Activated T-cell treated with anti-CD3 and anti-CD28 coated beads, Interleukin-2, amount 50 U/mL, for 72 hours (primary cell): ENCODE measurements around the gene VOPP1. TPM values are rescaled to one million over a fixed set of nuclear protein-coding genes. Genes with fewer than 3 reads are reported as not detected.

Source experiments
- ATAC-seq, 2 donors: fragments of 150-1000 bp; cut with Tn5 transposase; replicated peaks in 1 of 2; 2 replicates each; pipeline ENCODE4 v1.10.0; 2021; ENCODE audit warnings: moderate library complexity in 2 of 2, mild to moderate bottlenecking in 1 of 2
- DNase-seq, 2 donors: peaks; one replicate each; pipeline ENCODE4 v3.0.0; 2021 to 2022; ENCODE audit warnings: mixed read lengths in 1 of 2
- H3K27ac Mint-ChIP-seq: one replicate; pipeline ENCODE4 v1.8.0; 2022; ENCODE audit warnings: mild to moderate bottlenecking, moderate library complexity, mixed read lengths
- H3K27me3 Mint-ChIP-seq: one replicate; pipeline ENCODE4 v1.8.0; 2022; ENCODE audit warnings: low read depth, mixed read lengths
- H3K36me3 Mint-ChIP-seq, 2 donors: one replicate each; pipeline ENCODE4 v1.8.0; 2022; ENCODE audit warnings: mixed read lengths in 2 of 2, mild to moderate bottlenecking in 1 of 2; ENCODE audit not compliant: insufficient read depth in 2 of 2
- H3K4me1 Mint-ChIP-seq: one replicate; pipeline ENCODE4 v1.8.0; 2022; ENCODE audit warnings: low read depth, mixed read lengths
- H3K4me3 Mint-ChIP-seq, 2 donors: one replicate each; pipeline ENCODE4 v1.8.0; 2022; ENCODE audit warnings: mild to moderate bottlenecking in 2 of 2, mixed read lengths in 2 of 2, moderate library complexity in 2 of 2
- H3K9me3 Mint-ChIP-seq, 2 donors: one replicate each; pipeline ENCODE4 v1.8.0; 2022; ENCODE audit warnings: mixed read lengths in 2 of 2
- total RNA-seq, 2 donors: library from RNA; stranded (reverse); gene quantifications; one replicate each; pipeline ENCODE4 v1.2.3, GENCODE V29; 2022

The VOPP1 gene
- total RNA-seq, 2 donors from 2014 or later: 90.8 to 91.1 TPM

DNA sequence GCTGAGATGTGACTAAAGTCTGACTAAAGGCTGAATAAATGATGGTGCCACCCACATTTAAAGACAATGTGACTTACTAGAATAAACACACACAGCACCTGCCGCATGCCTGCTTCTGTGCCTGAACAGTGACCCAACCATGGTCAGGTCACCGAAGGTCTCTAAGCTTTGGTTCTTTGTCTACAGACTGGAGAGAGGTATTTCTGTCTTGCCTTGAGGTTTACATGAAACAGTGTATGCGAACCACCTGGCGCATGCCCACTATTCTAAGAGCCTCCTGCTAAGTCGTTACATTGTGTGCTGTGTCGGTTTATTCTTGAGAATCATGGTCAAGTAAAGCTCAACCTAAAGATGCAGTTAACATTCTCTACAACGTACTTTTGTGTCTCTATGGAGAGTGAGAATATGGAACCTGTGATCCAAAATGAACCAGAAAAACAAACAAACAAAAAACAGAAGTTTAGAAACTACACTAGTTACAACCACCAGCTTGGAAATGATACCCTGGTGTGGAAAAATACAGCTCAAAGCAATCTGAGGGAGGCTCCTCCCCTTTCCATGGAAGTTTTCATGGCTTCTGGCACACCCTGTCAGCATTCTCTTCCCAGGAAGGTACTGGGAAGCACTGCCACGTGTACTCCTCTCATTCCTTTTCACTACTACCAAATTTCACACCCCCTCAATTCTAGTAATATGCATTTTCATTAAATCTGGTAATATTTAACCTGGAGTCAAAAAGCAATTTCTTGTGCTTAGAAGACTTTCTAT is 40.0 kb downstream of the VOPP1 start:
- Mint-ChIP-seq H3K4me3 (peak overlapping the region; percentile 68 to 85), H3K4me1 (peaks cover 82% of the 10 kb centered on the region), H3K36me3 (peaks cover 0 to 8% of the 10 kb centered on the region in 2 donors), H3K9me3 (no peaks in the 10 kb centered on the region), H3K27me3 (no peaks in the 10 kb centered on the region), H3K27ac (peak overlapping the region; percentile 91)
- DNase-seq: peak; percentile 46 to 60
- peak; percentile 14 to 18 for ATAC-seq

DNA sequence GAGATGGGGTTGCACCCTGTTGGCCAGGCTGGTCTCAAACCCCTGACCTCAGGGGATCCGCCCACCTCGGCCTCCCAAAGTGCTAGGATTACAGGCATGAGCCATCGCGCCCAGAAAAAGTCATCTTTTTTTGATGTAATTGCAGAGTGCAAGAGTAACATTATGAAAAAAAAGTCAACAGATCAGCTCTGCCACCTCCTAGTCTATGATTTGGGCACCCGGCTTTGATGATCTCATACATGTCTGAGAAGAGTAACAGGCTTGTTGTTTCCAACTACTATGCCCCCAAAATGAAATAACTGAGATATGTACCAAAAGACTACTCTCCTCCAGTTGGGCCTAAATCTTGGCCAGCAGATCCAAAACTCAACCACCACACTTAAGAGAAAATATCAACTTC is 40.8 kb downstream of the VOPP1 start:
- H3K4me1 Mint-ChIP-seq: peaks cover 81% of the 10 kb centered on the region
- no peaks in the 10 kb centered on the region for H3K27me3 Mint-ChIP-seq
- ATAC-seq (no peak), DNase-seq (peak in 1 of 2 donors; percentile 34)
- peaks cover 0 to 8% of the 10 kb centered on the region in 2 donors for H3K36me3 Mint-ChIP-seq
- H3K9me3 Mint-ChIP-seq: no peaks in the 10 kb centered on the region
- H3K4me3 Mint-ChIP-seq: peak overlapping the region; percentile 68 to 85
- H3K27ac Mint-ChIP-seq: peak overlapping the region; percentile 91

DNA sequence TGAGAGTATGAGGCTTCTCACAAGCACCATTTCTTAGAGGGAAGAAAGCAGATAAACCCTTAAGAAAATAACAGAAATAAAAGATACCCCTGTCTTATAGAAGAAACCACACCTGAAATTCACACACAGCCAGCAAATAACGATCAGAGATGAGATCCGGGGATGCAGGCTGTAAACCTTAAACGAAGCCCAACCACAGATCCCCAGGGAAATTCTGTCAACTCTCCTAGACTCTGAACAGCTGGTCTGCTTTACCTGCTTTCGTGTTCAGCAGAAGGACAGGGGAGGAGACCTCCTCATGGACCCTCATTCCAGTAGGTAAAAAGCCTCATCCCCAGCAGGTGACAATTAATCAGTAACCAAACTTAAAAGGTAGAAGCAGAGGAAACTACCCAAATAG is 45.0 kb downstream of the VOPP1 start:
- Mint-ChIP-seq H3K9me3 (no peaks in the 10 kb centered on the region), H3K27me3 (no peaks in the 10 kb centered on the region), H3K4me1 (peaks cover 66% of the 10 kb centered on the region), H3K4me3 (no peak overlapping the region), H3K36me3 (peaks cover 0 to 12% of the 10 kb centered on the region in 2 donors), H3K27ac (no peak overlapping the region)
- DNase-seq (no peak), ATAC-seq (no peak)

DNA sequence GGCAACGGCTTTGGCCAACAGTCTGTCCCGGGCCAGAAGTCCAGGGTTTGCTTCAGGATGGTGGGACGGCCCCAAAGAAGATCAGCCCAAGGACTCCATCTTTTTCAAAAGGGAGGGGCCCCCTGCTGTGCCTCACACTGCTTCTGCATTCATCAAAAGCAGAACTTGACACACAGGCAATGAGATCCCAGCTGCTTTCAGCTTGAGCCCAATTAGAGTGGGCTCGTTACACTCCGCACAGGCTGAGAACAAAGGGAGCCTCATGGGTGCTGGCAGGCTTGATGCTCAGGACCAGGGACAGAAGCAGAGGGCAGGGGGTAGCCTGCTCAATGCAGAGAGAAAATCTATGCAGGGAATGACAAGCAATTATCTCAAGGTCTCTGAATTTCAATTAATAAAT is 45.5 kb downstream of the VOPP1 start:
- DNase-seq (no peak), ATAC-seq (no peak)
- H3K36me3 Mint-ChIP-seq: peaks cover 0 to 11% of the 10 kb centered on the region in 2 donors
- H3K9me3 Mint-ChIP-seq: no peaks in the 10 kb centered on the region
- H3K27me3 Mint-ChIP-seq: no peaks in the 10 kb centered on the region
- no peak overlapping the region for H3K4me3 Mint-ChIP-seq
- no peak overlapping the region for H3K27ac Mint-ChIP-seq
- H3K4me1 Mint-ChIP-seq: peaks cover 61% of the 10 kb centered on the region

DNA sequence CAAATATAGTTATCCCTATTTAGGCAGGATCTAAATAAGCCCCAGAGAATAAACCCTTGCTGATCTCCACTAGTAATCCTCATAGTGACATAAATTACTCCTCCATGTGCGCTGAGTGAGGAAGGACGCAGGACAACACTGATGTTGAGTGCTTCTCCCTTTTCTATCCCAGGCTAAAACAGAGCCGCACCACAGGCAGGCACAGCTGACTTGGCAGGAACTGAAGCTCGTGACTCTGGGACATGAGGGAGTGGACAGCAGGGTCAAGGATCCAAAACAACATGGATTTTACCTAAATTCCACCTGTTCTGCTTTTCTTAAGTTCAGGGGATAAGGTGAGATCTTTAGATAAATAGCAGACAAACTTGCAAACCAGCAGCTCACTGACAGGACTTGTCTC is 46.0 kb downstream of the VOPP1 start:
- peaks cover 60% of the 10 kb centered on the region for H3K4me1 Mint-ChIP-seq
- DNase-seq: no peak
- no peaks in the 10 kb centered on the region for H3K9me3 Mint-ChIP-seq
- no peak overlapping the region for H3K4me3 Mint-ChIP-seq
- no peak for ATAC-seq
- no peak overlapping the region for H3K27ac Mint-ChIP-seq
- no peaks in the 10 kb centered on the region for H3K27me3 Mint-ChIP-seq
- peaks cover 0 to 7% of the 10 kb centered on the region in 2 donors for H3K36me3 Mint-ChIP-seq

DNA sequence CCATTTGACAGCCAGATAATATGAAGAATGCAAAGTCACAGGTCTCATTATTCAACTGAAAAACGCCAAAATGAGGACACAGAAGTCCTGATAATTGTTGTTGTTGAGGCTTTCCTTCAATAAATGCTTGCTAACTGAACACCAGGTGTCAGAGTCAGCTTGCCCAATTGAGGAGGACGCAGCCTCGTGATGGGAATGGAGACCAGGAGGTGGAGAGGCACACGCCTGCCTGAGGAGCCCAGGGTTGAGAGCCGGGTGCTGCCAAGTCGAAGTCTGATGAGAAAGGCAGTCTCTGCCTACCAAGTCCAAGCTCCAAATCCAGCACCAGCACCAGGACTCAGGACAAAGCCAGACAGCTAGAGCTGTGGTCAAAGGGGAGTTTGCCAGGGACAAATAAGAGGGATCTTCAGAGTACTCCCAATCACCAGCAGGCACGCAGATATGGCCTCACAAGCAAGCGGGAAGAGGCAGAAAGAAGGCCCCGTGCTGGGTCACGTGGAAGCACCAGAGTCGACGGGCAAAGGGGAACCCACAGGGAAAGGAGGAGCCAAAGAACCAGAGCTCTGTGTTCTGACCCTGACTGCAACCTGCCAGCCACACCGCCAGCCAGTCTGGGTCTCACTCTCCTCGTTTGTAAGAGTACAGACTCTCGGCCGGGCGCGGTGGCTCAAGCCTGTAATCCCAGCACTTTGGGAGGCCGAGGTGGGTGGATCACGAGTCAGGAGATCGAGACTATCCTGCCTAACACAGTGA is 47.6 kb downstream of the VOPP1 start:
- Mint-ChIP-seq H3K4me1 (peaks cover 60% of the 10 kb centered on the region), H3K4me3 (peak overlapping the region in 1 of 2 donors; percentile 62), H3K27ac (peak overlapping the region; percentile 13)

DNA sequence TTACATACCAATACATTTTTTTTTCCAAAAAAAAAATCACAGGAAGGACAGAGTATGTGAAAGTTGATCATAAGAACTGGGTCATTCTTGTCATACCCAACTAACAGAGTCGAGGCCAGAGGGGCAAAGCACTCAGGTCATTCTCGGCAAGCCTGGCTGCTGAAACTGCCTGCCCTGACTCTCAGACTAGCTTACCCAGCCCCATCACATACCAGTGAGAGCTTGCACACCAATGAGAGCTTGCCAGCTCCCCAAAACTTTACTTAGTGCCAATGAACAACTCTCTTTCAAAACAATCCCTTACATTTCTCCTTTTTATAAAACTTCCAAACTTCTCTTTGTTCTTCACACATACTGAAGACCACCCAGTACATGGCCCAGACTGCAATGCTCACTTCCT is 48.9 kb downstream of the VOPP1 start:
- H3K9me3 Mint-ChIP-seq: no peaks in the 10 kb centered on the region
- H3K27me3 Mint-ChIP-seq: no peaks in the 10 kb centered on the region
- ATAC-seq: no peak
- peaks cover 5 to 17% of the 10 kb centered on the region in 2 donors for H3K36me3 Mint-ChIP-seq
- H3K4me1 Mint-ChIP-seq: peaks cover 69% of the 10 kb centered on the region
- H3K27ac Mint-ChIP-seq: peak overlapping the region; percentile 54
- peak overlapping the region in 1 of 2 donors; percentile 37 for H3K4me3 Mint-ChIP-seq
- no peak for DNase-seq

More for the DNA sequence above, 47.6 kb downstream of the VOPP1 start:
- DNase-seq: no peak
- peaks cover 0 to 9% of the 10 kb centered on the region in 2 donors for H3K36me3 Mint-ChIP-seq
- ATAC-seq: no peak
- H3K27me3 Mint-ChIP-seq: no peaks in the 10 kb centered on the region
- no peaks in the 10 kb centered on the region for H3K9me3 Mint-ChIP-seq

DNA sequence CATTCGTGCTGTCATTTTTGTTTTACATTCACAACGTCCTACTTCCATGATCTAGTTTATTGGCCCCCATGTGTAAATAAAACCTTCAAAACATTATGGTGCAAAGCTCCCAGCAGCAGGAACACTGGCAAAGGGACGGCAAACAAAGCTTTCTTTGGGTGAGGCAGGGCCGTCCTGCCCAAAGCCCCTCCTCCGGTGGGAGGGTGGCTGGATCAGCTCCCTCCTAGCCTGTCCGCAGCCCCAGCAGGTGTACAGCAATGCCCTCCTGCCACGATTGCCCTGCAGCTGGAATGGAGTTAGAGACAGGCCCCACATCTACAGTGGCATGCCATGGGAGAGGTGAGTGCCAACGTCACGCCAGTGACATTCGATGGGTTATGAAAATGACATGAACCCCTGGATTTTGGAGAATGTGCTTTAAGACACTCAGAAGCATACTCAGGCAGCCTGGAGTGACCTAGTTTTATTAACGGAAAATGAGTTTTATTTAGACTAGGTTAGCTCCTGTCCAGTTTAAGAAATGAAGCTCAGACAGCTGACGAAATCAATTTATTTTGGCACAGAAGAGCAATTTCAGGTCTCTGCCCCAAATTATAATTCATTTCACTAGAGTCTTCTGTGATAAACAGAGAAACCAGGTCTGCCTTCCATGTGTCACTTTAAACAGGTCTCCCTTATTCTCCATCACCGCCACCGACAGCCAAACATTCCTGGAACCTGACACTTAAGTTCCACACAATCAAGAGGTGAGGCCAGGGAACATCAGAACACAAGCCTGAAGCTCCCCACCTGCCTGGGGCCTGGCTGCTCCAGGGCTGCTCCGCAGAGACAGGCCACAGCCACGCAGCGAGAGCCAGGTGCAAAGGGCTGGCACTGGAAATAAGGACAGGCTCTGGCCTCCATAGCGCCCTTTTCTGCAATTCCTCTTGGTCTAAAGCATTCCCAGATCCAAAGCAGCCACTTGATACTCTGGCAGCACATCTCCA is 50.1 kb downstream of the VOPP1 start:
- Mint-ChIP-seq H3K4me1 (peaks cover 77% of the 10 kb centered on the region), H3K27ac (no peak overlapping the region), H3K36me3 (peaks cover 6 to 29% of the 10 kb centered on the region in 2 donors), H3K9me3 (no peaks in the 10 kb centered on the region), H3K4me3 (no peak overlapping the region), H3K27me3 (no peaks in the 10 kb centered on the region)
- no peak for DNase-seq
- no peak for ATAC-seq

DNA sequence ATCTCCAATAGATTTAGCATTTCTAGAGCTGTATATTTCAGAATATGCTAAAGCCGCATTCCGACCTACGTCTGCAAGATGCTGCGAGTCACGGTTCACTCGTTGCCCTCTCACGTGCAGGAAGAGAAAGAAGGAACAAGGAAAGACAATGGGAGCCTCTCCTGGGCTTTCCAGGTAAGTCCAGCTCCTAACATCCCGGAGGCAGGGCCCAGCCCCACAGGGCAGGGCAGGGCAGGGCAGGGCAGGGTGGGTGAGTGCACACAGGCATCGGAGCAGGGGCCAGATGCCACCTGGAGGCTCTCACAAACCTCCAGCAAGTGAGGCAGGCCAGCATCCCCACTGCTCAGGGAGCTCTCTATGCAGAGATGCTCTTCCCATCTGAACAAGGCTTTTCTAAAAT is 50.8 kb downstream of the VOPP1 start:
- peaks cover 75% of the 10 kb centered on the region for H3K4me1 Mint-ChIP-seq
- H3K27me3 Mint-ChIP-seq: no peaks in the 10 kb centered on the region
- peaks cover 6 to 29% of the 10 kb centered on the region in 2 donors for H3K36me3 Mint-ChIP-seq
- no peak overlapping the region for H3K4me3 Mint-ChIP-seq
- no peaks in the 10 kb centered on the region for H3K9me3 Mint-ChIP-seq
- no peak for ATAC-seq
- H3K27ac Mint-ChIP-seq: no peak overlapping the region
- no peak for DNase-seq

DNA sequence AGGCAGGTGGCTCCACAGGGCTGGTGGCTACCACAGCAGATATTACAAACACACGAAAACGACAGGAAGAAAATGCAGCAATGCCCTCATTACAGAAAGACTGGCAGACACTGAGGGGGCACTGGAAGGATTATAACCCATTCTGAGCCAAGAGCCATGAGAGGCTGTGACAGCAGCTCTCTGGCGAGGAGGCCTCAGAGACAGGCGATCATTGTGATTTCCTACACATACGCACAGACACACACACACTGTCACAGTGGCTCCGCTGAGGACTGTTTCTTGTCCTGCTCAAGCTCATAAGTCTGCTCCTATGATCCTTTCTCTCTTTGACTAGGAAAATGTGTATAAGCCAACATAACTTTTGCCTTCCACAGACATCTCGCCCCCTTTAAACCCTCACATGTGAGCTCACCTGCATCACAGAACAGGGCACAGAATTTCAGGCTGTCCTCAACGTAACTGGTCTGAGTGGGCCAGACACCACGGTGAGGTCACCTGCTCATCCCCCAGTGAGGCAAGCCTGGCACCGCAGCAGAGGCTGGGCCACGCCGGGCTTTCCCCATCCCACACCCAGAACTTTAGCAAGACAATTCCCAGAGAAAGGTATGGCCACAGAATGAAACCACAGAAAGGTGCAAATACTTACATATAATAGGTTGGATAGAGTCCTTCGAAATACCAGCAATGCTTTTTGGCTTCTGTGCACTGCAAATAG is 51.7 kb downstream of the VOPP1 start:
- no peak for DNase-seq
- no peak for ATAC-seq
- Mint-ChIP-seq H3K36me3 (peaks cover 6 to 37% of the 10 kb centered on the region in 2 donors), H3K4me3 (no peak overlapping the region), H3K27me3 (no peaks in the 10 kb centered on the region), H3K9me3 (no peaks in the 10 kb centered on the region), H3K4me1 (peaks cover 84% of the 10 kb centered on the region), H3K27ac (peak overlapping the region; percentile 14)

DNA sequence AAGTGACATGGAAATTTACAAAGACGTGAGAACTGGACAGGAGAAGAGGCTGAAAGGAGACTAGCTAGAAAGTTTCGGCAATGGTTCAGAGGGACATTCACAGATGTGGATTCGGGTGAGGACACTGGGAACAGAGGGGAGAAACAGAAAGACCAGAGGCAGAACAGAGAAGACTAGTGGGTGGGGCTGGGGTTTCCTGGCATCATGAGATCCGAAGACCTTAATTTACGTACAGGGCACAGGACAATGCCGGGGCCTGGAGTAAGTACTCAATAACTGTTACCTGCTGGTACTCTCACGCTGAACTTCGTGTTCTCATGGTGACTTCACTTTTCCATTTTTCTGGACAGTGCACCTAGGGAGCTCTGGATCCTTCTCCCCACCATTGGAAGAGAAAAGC is 53.5 kb downstream of the VOPP1 start:
- H3K36me3 Mint-ChIP-seq: peaks cover 6 to 34% of the 10 kb centered on the region in 2 donors
- H3K27me3 Mint-ChIP-seq: no peaks in the 10 kb centered on the region
- DNase-seq (no peak), ATAC-seq (no peak)
- no peaks in the 10 kb centered on the region for H3K9me3 Mint-ChIP-seq
- no peak overlapping the region for H3K27ac Mint-ChIP-seq
- peaks cover 75% of the 10 kb centered on the region for H3K4me1 Mint-ChIP-seq
- H3K4me3 Mint-ChIP-seq: no peak overlapping the region
